Stomach (tissue), 9 donors: Measurements from ENCODE around the gene KCNG2. TPM values are rescaled to one million over a fixed set of nuclear protein-coding genes. Genes with fewer than 3 reads are reported as not detected.

Source experiments
- DNase-seq, 2 donors: peaks; one replicate each; pipeline versions ENCODE4 v3.0.0 to v3.0.0-alpha.2; 2013 to 2019
- H3K27ac ChIP-seq, 5 donors: fragments of 200-600 bp in 4 of 5; sonication (generic) in 4 of 5; one replicate each; pipeline ENCODE4 v1.5.1; 2013 to 2019; ENCODE audit warnings: mild to moderate bottlenecking in 1 of 5, moderate library complexity in 1 of 5
- H3K27me3 ChIP-seq, 3 donors: fragments of 200-600 bp; sonication (generic); one replicate each; pipeline ENCODE4 v1.5.1; 2017 to 2019; ENCODE audit warnings: mixed run types in 1 of 3
- H3K36me3 ChIP-seq, 4 donors: fragments of 200-600 bp; sonication (generic); 1 replicate in 3 of 4; 2 replicates in 1 of 4; pipeline ENCODE4 v1.5.1; 2016 to 2019
- H3K4me1 ChIP-seq, 4 donors: fragments of 200-600 bp; sonication (generic); one replicate each; pipeline ENCODE4 v1.5.1; 2016 to 2019
- H3K4me3 ChIP-seq, 4 donors: fragments of 200-600 bp; sonication (generic) in 3 of 4; one replicate each; pipeline ENCODE4 v1.5.1; 2016 to 2019; ENCODE audit warnings: mild to moderate bottlenecking in 1 of 4
- H3K9me3 ChIP-seq, 4 donors: fragments of 200-600 bp; sonication (generic); one replicate each; pipeline ENCODE4 v1.5.1; 2016 to 2019
- EP300 ChIP-seq: sonication (generic); formaldehyde crosslinking; IDR thresholded peaks from one replicate; pipeline ENCODE4 v1.6.1; 2017; ENCODE audit warnings: antibody characterized with exemption
- POLR2A ChIP-seq, 4 donors: fragments of 450-650 bp; IDR thresholded peaks; one replicate each; pipeline ENCODE4 v1.6.1; 2016; ENCODE audit warnings: antibody characterized with exemption in 4 of 4, control low read depth in 2 of 4, mild to moderate bottlenecking in 1 of 4, moderate library complexity in 1 of 4
- POLR2AphosphoS5 ChIP-seq, 3 donors: sonication (generic); formaldehyde crosslinking; IDR thresholded peaks; one replicate each; pipeline ENCODE4 v1.6.1; 2016; ENCODE audit warnings: antibody characterized with exemption in 3 of 3
- WGBS, 5 donors: extraction: QIAGEN DNeasy Blood & Tissue Kit in 3 of 5; methylation state at CpG; one replicate each; pipeline versions ENCODE4 v1.1.5 to v1.1.7; 2013 to 2018; 5-methylcytosine and 5-hydroxymethylcytosine counted together
- intact Hi-C: fragments of 100-400 bp; cut with DNase I; formaldehyde crosslinking; loops from one replicate; pipeline ENCODE4 v1.15.1; 2023; ENCODE audit warnings: low total_unique reads
- polyA plus RNA-seq, 3 donors: library from polyadenylated mRNA; stranded (reverse); fragments of 200-250 nt; gene quantifications; one replicate each; pipeline ENCODE4 v1.2.3, GENCODE V29; 2013
- total RNA-seq, 5 donors: library from RNA; depleted of rRNA; stranded (reverse); fragments of >200 nt; gene quantifications; one replicate each; pipeline versions ENCODE4 v1.1.0 to v1.2.3, GENCODE V29; 2014 to 2016
- TF ChIP-seq, protein P1 (sequence below), 7 experiments: fragments of 450-650 bp in 4 of 7; fragments of 200-600 bp in 3 of 7; sonication (generic) in 3 of 7; IDR thresholded peaks; one replicate each; pipeline ENCODE4 v1.5.1; 2016 to 2019; ENCODE audit warnings: antibody characterized with exemption in 7 of 7, control low read depth in 2 of 7, mild to moderate bottlenecking in 1 of 7
- donor health status: healthy with polysubstance abuse.
- donor health status: Bipolar disorder and iron deficiency.
- donor health status: healthy.

KCNG2 gene
- total and polyA plus RNA-seq, 8 donors = 0.08 to 2.3 (median 0.92) TPM; not detected in 5

DNA sequence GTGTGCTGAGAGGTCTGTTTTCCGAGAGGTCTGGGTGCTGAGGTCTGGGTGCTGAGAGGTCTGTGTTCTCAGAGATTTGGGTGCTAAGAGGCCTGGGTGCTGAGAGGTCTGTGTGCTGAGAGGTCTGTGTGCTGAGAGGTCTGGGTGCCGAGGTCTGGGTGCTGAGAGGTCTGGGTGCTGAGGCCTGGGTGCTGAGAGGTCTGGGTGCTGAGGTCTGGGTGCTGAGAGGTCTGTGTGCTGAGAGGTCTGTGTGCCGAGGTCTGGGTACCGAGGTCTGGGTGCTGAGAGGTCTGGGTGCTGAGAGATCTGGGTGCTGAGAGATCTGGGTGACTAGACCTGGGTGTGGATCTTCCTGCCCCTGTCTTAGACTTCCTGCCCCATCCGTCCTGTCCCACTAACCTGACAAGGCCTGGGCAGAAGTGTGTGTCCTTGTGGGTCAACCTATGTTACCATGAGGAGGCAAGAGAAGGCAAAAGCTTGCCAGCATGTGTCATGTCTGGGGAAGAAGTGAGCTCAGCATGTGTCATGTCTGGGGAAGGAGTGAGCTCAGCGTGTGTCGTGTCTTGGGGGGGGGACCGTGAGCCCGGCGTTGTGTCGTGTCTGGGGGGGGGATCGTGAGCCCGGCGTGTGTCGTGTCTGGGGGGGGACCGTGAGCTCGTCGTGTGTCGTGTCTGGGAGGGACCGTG, 69.3 kb downstream of the KCNG2 start:
- no peak for TF ChIP-seq POLR2A (IDR thresholded peaks at IDR 0.05)
- TF ChIP-seq, protein P1, sequence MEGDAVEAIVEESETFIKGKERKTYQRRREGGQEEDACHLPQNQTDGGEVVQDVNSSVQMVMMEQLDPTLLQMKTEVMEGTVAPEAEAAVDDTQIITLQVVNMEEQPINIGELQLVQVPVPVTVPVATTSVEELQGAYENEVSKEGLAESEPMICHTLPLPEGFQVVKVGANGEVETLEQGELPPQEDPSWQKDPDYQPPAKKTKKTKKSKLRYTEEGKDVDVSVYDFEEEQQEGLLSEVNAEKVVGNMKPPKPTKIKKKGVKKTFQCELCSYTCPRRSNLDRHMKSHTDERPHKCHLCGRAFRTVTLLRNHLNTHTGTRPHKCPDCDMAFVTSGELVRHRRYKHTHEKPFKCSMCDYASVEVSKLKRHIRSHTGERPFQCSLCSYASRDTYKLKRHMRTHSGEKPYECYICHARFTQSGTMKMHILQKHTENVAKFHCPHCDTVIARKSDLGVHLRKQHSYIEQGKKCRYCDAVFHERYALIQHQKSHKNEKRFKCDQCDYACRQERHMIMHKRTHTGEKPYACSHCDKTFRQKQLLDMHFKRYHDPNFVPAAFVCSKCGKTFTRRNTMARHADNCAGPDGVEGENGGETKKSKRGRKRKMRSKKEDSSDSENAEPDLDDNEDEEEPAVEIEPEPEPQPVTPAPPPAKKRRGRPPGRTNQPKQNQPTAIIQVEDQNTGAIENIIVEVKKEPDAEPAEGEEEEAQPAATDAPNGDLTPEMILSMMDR (IDR thresholded peaks at IDR 0.05) = no peak
- no peak for TF ChIP-seq POLR2AphosphoS5 (IDR thresholded peaks at IDR 0.05)
- no peak for TF ChIP-seq EP300
- DNase-seq = no peak
- H3K27ac ChIP-seq = no peak overlapping the region
- peaks cover 0 to 36% (median 8%) of the 10 kb centered on the region in 3 donors for H3K27me3 ChIP-seq
- H3K4me1 ChIP-seq = no peaks in the 10 kb centered on the region
- peaks cover under 1 to 12% (median 4%) of the 10 kb centered on the region in 4 donors for H3K9me3 ChIP-seq
- intact Hi-C loops = no loop called here
- 84 to 90% (median 89%) methylated on average over 17 to 20 of the region's 20 CpGs for WGBS, 5 donors
- H3K36me3 ChIP-seq = no peaks in the 10 kb centered on the region
- no peak overlapping the region for H3K4me3 ChIP-seq

DNA sequence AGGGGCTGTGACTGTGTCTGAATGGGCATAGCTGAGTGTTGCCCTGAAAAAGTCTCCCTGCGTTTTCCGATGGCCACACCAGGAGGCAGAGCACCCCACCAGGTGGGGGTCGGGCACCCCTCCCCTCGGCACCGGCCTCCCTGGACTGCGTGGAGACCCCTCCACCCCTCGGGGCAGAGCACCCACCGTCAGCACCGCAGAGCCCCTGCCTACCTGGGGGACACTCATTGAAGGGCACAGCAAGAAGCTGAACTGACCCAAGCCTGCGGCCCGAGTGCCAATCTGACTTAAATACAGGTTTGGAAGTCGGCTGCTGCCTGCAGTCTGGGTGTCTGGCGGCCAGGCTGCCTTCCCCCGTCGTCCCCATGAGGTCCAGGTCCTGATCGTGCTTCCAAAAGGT, 69.9 kb downstream of the KCNG2 start:
- Histone ChIP-seq H3K36me3 (no peaks in the 10 kb centered on the region), H3K27me3 (peaks cover 0 to 35% (median 12%) of the 10 kb centered on the region in 3 donors), H3K4me3 (no peak overlapping the region), H3K4me1 (no peaks in the 10 kb centered on the region), H3K9me3 (peaks cover 0 to 8% (median 2%) of the 10 kb centered on the region in 4 donors), H3K27ac (no peak overlapping the region)
- TF ChIP-seq, protein P1 (IDR thresholded peaks at IDR 0.05) = no peak
- no peak for TF ChIP-seq EP300
- no peak for TF ChIP-seq POLR2A (IDR thresholded peaks at IDR 0.05)
- intact Hi-C loops = no loop called here
- no peak for DNase-seq
- WGBS, 5 donors = 78 to 84% (median 80%) methylated on average over 9 to 16 of the region's 16 CpGs

DNA sequence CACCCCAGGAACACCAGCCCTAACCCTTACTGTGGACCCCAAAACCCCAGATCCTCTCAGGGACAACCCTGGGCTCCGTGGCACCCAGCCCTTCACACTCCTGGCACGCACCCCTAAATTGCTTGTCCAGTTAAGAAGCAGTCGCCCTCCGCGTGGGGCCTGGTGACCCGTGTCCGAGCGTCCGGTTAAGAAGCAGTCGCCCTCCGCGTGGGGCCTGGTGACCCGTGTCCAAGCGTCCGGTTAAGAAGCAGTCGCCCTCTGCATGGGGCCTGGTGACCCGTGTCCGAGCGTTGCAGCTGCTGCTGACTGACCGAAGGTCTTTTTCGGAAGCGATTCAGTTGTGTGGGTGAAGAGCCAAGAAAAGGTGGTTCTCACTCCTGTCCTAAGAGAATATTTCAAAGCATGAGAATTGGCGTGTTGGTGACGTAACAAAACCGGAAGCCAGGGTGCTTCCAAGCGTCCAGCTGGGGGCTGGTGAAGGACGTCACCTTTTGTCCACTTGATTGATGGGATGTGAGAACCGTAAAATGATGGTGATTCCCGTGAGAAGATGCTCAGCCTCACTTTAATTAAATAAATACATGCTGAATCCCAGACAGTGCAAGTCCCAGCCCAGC, 70.5 kb downstream of the KCNG2 start:
- Histone ChIP-seq H3K4me3 (no peak overlapping the region), H3K4me1 (no peaks in the 10 kb centered on the region), H3K27me3 (peaks cover 0 to 35% (median 17%) of the 10 kb centered on the region in 3 donors), H3K27ac (no peak overlapping the region), H3K9me3 (peaks cover 0 to 8% (median under 1%) of the 10 kb centered on the region in 4 donors), H3K36me3 (no peaks in the 10 kb centered on the region)
- WGBS, 5 donors = 87 to 95% (median 91%) methylated on average over 24 to 29 of the region's 29 CpGs
- no peak for DNase-seq
- intact Hi-C loops = no loop called here
- no peak for TF ChIP-seq EP300
- TF ChIP-seq POLR2AphosphoS5 (IDR thresholded peaks at IDR 0.05) = no peak
- TF ChIP-seq, protein P1 (IDR thresholded peaks at IDR 0.05) = no peak
- TF ChIP-seq POLR2A (IDR thresholded peaks at IDR 0.05) = no peak

DNA sequence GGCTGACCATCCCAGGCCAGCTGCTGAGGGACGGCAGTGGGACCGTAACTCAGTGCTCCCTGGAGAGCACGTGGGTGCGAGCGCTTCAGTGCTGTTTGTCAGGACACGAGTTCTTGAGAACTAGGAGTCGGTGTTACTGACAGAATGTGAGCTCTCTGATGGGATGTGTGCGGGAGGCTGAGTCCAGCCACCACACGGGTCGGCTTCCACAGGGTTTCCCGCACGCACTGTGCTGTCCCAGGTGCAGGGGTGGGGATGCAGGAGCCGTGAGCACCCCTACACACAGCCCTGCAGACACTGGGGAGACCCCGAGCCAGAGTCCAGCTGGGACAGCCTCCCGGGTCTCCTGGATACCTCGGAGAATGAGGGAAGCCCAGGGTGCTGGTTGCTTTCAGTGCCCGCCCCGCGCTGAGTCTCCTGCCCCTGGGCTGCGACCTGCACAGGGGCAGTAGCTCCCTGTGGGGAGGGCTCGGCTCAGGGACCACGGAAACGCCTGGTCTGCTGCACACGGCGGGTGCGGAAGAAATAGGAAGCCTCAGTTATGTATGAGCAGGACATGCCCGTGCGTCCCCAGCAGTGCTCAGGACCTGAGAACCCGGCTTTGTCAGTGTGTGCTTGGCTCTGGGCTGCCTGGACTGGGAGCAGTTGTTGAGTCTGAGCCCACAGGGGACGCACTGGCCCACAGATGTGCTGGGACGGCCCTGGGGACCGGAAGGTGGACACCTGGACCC, 71.2 kb downstream of the KCNG2 start:
- TF ChIP-seq, protein P1 (IDR thresholded peaks at IDR 0.05) = no peak
- no peak for TF ChIP-seq POLR2A (IDR thresholded peaks at IDR 0.05)
- no peak for TF ChIP-seq EP300
- TF ChIP-seq POLR2AphosphoS5 (IDR thresholded peaks at IDR 0.05) = no peak
- H3K36me3 ChIP-seq = no peaks in the 10 kb centered on the region
- no peaks in the 10 kb centered on the region for H3K4me1 ChIP-seq
- peaks cover 3 to 37% (median 17%) of the 10 kb centered on the region in 3 donors for H3K27me3 ChIP-seq
- 83 to 90% (median 88%) methylated on average over 25 to 32 of the region's 32 CpGs for WGBS, 5 donors
- intact Hi-C loops = no loop called here
- DNase-seq = no peak
- H3K9me3 ChIP-seq = peaks cover 0 to 8% (median 0%) of the 10 kb centered on the region in 4 donors
- H3K27ac ChIP-seq = no peak overlapping the region
- H3K4me3 ChIP-seq = no peak overlapping the region
